T-cell (primary cell): ENCODE data around the gene AGAP1. TPM values are rescaled to one million over a fixed set of nuclear protein-coding genes. Genes with fewer than 3 reads are reported as not detected.

Experiments used
- ATAC-seq, 4 experiments: fragments of 200-7000 bp in 3 of 4; fragments of 150-1000 bp in 1 of 4; cut with Tn5 transposase; replicated peaks in 1 of 4; 1 replicate in 3 of 4; 2 replicates in 1 of 4; pipeline ENCODE4 v1.10.0; 2021; ENCODE audit warnings: moderate library complexity in 3 of 4, mild to moderate bottlenecking in 2 of 4, moderate number of reproducible peaks in 1 of 4
- CTCF ChIA-PET, 2 donors: fragments of 300-600 bp; sonication (Branson Sonifier 250); formaldehyde crosslinking; loops; one replicate each; lab custom pipeline; 2022; ENCODE audit warnings: antibody characterized with exemption in 2 of 2; lab: Charles Lee
- POLR2A ChIA-PET, 2 donors: fragments of 300-600 bp; sonication (Branson Sonifier 250); formaldehyde crosslinking; loops; one replicate each; lab custom pipeline; 2022; ENCODE audit warnings: antibody characterized with exemption in 2 of 2; lab: Charles Lee
- DNase-seq, 35 experiments: peaks; one replicate each; pipeline versions ENCODE4 v3.0.0 to v3.0.0-alpha.2; 2013 to 2023
- H3K27ac ChIP-seq: one replicate; pipeline ENCODE4 v1.5.1; 2013; ENCODE audit warnings: low read length
- H3K27me3 ChIP-seq, 2 experiments: replicated peaks in 1 of 2; 1 replicate in 1 of 2; 2 replicates in 1 of 2; pipeline versions ENCODE4 v1.6.1 to v1.7.0; 2013; ENCODE audit warnings: low read length in 1 of 2, mixed read lengths in 1 of 2; ENCODE audit not compliant: control insufficient read depth in 2 of 2, insufficient read depth in 2 of 2; ENCODE audit errors: extremely low read depth in 1 of 2
- H3K36me3 ChIP-seq, 2 donors: 1 replicate in 1 of 2; 2 replicates in 1 of 2; pipeline versions ENCODE4 v1.6.1 to v1.7.0; 2013; ENCODE audit warnings: low read length in 1 of 2; ENCODE audit not compliant: control insufficient read depth in 2 of 2, insufficient read depth in 1 of 2; ENCODE audit errors: extremely low read depth in 1 of 2
- H3K4me1 ChIP-seq, 2 experiments: 1 replicate in 1 of 2; 2 replicates in 1 of 2; pipeline versions ENCODE4 v1.6.1 to v1.7.0; 2013; ENCODE audit warnings: low read length in 2 of 2, mixed read lengths in 1 of 2; ENCODE audit not compliant: insufficient read depth in 2 of 2, control insufficient read depth in 1 of 2; ENCODE audit errors: extremely low read depth in 1 of 2
- H3K4me3 ChIP-seq, 2 donors: 1 replicate in 1 of 2; 2 replicates in 1 of 2; pipeline versions ENCODE4 v1.5.1 to v1.7.0; 2013; ENCODE audit warnings: mild to moderate bottlenecking in 2 of 2, low read length in 1 of 2, moderate library complexity in 1 of 2; ENCODE audit not compliant: control insufficient read depth in 1 of 2; ENCODE audit errors: extremely low read depth in 1 of 2
- H3K9me3 ChIP-seq: 2 replicates; pipeline ENCODE4 v1.7.0; 2013
- H3K27ac Mint-ChIP-seq, 2 donors: one replicate each; pipeline ENCODE4 v1.8.0; 2020 to 2021; ENCODE audit warnings: mild to moderate bottlenecking in 2 of 2, mixed read lengths in 2 of 2
- H3K27me3 Mint-ChIP-seq, 2 donors: one replicate each; pipeline ENCODE4 v1.8.0; 2021 to 2022; ENCODE audit warnings: mixed read lengths in 2 of 2
- H3K36me3 Mint-ChIP-seq: one replicate; pipeline ENCODE4 v1.8.0; 2021; ENCODE audit warnings: mixed read lengths
- H3K4me1 Mint-ChIP-seq, 3 donors: one replicate each; pipeline ENCODE4 v1.8.0; 2020 to 2022; ENCODE audit warnings: mixed read lengths in 3 of 3, mild to moderate bottlenecking in 1 of 3
- H3K4me3 Mint-ChIP-seq, 3 donors: one replicate each; pipeline ENCODE4 v1.8.0; 2020 to 2022; ENCODE audit warnings: mild to moderate bottlenecking in 3 of 3, mixed read lengths in 3 of 3, moderate library complexity in 3 of 3
- H3K9me3 Mint-ChIP-seq, 3 donors: one replicate each; pipeline ENCODE4 v1.8.0; 2020 to 2022; ENCODE audit warnings: mixed read lengths in 3 of 3
- WGBS: methylation state at CpG from one replicate; pipeline ENCODE4 v1.1.5; 2013; ENCODE audit warnings: missing lambda C conversion rate; ENCODE audit not compliant: insufficient coverage; 5-methylcytosine and 5-hydroxymethylcytosine counted together
- total RNA-seq, 35 experiments: library from RNA in 6 of 35; stranded (reverse) in 6 of 35; fragments of 120-200 nt in 1 of 35; gene quantifications; one replicate each; pipeline versions ENCODE4 v1.2.1 to v1.2.4 and lab custom pipeline; 2013 to 2026

AGAP1 gene
- total RNA-seq, 5 donors from 2014 or later (not counting 1 experiment from before 2014, with no cell fraction given), result 3.9 to 15.6 (median 5.2) TPM

DNA sequence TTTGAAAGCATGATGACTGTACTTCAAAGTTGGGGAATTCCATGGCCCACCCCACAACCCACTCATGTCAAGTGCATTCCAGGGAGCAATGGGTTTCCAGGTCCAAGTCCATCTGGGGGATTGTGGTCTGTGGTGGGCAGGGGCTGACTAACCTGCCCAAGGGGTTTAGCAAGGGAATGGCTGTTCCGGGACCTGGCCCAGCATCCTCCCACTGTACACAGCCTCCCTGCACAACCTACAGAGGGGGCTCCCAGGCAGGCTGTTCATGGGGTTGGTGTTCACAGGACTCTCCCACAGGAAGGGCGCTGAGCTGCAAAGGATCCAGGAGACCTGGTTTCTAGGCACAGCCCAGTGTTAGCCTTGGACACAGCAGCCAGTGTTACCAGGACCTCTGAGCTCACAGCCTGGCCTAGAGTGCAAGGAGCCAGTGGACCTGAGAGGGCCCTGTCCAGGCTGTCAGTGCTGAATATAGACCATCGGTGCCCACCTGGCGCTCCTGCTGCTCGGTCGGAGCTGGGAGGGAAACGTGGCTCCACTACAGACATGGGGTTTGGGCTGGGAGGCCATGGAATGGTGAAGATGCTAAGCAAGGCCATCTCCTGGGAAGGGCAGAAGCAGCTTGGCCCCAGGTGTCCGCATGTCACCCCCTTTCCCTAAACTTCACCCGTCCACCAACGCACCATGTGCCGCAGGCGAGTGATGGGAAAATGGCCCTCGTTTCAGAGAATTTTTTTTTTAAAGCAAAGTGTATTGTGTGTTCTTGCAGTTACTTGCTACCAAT lies 357.1 kb downstream of the AGAP1 start:
- ChIA-PET POLR2A (no interaction called here), CTCF (no interaction called here)
- Histone ChIP-seq H3K27ac (no peak overlapping the region), H3K27me3 (peaks cover 0 to 9% of the 10 kb centered on the region in 2 experiments), H3K4me3 (no peak overlapping the region), H3K9me3 (no peaks in the 10 kb centered on the region), H3K4me1 (no peaks in the 10 kb centered on the region), H3K36me3 (no peaks in the 10 kb centered on the region)
- ATAC-seq (no peak), DNase-seq (no peak)
- Mint-ChIP-seq H3K27ac (no peak overlapping the region), H3K36me3 (no peaks in the 10 kb centered on the region), H3K27me3 (peaks cover 3 to 6% of the 10 kb centered on the region in 2 donors), H3K9me3 (no peaks in the 10 kb centered on the region), H3K4me1 (no peaks in the 10 kb centered on the region), H3K4me3 (no peak overlapping the region)
- WGBS, result 83% methylated on average over 4 of the region's 13 CpGs

DNA sequence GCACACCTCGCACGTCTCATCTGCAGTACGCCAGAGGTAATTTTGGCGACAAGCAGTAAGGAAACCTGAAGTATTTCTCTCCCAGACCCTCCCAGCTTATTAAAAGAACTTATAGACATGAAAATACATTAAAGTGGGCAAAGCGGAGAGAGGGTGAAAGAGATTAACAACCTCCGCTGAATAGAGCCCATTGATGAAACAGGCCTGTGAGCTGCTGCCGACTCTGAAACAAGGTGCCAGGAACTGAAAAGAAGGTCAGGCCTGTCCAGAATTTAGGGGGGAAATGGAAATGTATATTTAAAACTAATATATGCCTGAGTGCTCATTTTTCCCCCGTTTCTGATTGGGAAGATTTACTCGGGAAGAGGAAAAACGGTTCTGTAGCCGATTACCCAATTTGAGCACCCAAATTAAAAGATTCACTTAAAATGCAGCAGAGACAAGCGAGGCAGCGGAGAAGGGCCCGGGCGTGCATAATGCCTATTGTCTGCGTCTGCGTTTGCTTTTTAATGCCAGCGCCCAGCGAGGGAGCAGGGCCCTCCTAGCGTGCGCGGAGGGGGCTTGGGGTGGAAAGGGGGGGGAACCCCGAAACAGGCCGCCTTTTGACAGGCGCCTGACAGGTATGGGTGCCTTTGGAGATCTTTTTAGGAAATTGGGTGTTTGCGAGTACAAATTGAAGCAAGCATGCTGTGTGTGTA lies 358.1 kb downstream of the AGAP1 start:
- ATAC-seq, result no peak
- no peak for DNase-seq
- Mint-ChIP-seq H3K4me1 (no peaks in the 10 kb centered on the region), H3K27me3 (peaks cover 3 to 6% of the 10 kb centered on the region in 2 donors), H3K36me3 (no peaks in the 10 kb centered on the region), H3K9me3 (no peaks in the 10 kb centered on the region), H3K27ac (no peak overlapping the region), H3K4me3 (no peak overlapping the region)
- no peaks in the 10 kb centered on the region for H3K4me1 ChIP-seq
- H3K9me3 ChIP-seq, result no peaks in the 10 kb centered on the region
- ChIA-PET POLR2A (no interaction called here), CTCF (no interaction called here)
- H3K27me3 ChIP-seq, result peaks cover 0 to 9% of the 10 kb centered on the region in 2 experiments
- H3K27ac ChIP-seq, result no peak overlapping the region
- 91% methylated on average over 14 of the region's 26 CpGs for WGBS
- H3K36me3 ChIP-seq, result no peaks in the 10 kb centered on the region
- H3K4me3 ChIP-seq, result no peak overlapping the region

DNA sequence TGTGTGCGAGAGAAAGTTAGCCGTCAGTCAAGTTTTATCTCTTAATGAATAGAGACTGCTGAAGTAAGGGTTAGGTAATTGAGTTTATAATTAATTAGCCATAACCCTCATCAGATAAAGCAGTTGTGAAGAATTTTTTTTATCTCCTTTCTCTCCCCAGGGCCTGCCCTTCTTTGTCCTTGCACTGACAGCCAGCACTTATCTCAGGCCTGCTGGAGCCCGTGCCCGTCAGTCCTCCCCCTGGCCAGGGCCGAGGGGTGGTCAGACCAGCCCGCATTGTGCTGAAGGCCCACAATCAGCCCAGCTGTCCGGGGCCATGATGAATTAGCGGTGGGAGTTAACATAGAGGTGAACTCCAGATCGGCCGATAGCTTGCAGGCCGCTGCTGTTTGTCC lies 358.7 kb downstream of the AGAP1 start:
- DNase-seq, result no peak
- H3K27me3 ChIP-seq, result peaks cover 0 to 8% of the 10 kb centered on the region in 2 experiments
- WGBS, result 100% methylated on average over 2 of the region's 11 CpGs
- Mint-ChIP-seq H3K27me3 (peaks cover 3 to 6% of the 10 kb centered on the region in 2 donors), H3K4me1 (no peaks in the 10 kb centered on the region), H3K36me3 (no peaks in the 10 kb centered on the region), H3K4me3 (no peak overlapping the region), H3K9me3 (no peaks in the 10 kb centered on the region), H3K27ac (no peak overlapping the region)
- ATAC-seq, result no peak
- H3K27ac ChIP-seq, result no peak overlapping the region
- H3K4me1 ChIP-seq, result no peaks in the 10 kb centered on the region
- ChIA-PET POLR2A (no interaction called here), CTCF (no interaction called here)
- no peak overlapping the region for H3K4me3 ChIP-seq
- no peaks in the 10 kb centered on the region for H3K9me3 ChIP-seq
- no peaks in the 10 kb centered on the region for H3K36me3 ChIP-seq

DNA sequence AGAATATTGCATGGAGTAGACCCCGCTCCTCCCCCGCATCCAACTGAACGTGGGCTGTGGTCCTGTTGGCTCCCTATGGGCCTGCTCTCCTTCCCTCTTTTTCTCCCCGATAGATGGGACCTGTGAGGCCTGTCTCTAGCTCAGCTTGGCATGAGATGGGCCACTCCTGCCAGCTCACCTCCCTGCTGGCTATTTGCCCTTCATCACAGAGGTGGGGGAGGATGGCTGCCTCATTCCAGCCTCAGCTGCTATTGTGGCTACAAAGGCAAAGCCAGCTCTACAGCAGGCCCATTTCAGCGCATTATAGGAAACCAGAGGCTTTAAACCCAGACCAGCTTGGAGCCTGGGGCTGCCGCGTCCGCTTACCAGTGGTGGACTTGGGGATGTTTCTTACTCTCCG lies 360.4 kb downstream of the AGAP1 start:
- Mint-ChIP-seq H3K4me1 (no peaks in the 10 kb centered on the region), H3K27ac (no peak overlapping the region), H3K36me3 (no peaks in the 10 kb centered on the region), H3K9me3 (no peaks in the 10 kb centered on the region), H3K4me3 (no peak overlapping the region), H3K27me3 (peaks cover 0 to 4% of the 10 kb centered on the region in 2 donors)
- Histone ChIP-seq H3K4me1 (no peaks in the 10 kb centered on the region), H3K4me3 (no peak overlapping the region), H3K27me3 (peaks cover 0 to 7% of the 10 kb centered on the region in 2 experiments), H3K36me3 (no peaks in the 10 kb centered on the region), H3K9me3 (no peaks in the 10 kb centered on the region), H3K27ac (no peak overlapping the region)
- ATAC-seq (no peak), DNase-seq (no peak)
- ChIA-PET CTCF (no interaction called here), POLR2A (no interaction called here)
- WGBS, result 90% methylated on average over 6 of the region's 9 CpGs

DNA sequence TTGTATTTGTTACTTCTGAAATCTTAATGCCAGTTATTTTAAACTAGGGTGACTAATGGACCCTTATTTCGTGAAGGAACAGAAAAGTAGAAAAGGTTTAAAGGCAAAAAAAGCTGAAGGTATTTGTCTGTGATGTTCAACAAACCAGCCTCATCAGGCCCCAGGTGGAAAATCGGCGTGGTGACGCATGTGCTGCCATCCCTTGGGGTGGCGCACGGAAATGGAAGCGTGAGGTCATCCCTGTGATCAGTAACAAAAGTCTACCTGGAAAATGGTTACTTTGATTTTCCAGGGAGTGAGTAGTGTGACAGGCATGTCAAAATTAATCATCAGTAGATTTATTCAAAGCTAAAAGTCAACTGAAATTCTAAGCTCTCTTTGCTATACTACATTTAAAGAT lies 361.2 kb downstream of the AGAP1 start:
- no peak for ATAC-seq

DNA sequence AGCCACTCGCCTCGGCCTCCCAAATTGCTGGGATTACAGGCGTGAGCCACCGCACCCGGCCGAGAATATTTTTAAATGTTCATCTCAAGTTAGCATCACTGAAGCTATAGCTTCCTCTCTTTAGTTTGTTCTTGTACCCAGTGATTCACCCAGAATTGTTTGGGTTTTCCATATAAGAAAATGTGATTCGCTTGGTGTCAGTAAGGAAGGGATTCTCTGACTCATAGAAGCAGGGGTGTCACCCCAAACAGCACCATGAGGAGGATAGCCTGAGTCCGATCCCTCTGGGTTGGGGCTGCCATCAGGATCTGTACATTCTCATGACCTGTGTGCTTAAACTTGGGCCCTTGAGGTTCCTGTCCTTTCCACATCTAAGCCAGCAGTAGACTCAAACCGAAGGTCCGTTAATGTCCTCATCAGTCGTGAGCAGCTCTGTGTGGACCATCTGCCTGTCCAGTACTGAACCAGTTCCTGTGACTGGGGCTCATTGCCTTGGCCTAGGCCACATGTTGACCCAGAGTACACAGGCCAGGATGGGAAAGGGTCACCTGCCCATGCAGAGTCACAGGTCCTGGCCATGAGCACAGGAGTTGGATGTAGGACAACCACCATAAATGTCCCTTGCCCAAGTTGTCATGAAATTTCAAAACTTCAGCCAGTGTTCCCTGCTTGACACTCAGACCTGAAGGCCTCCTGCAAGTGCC lies 362.5 kb downstream of the AGAP1 start:
- Mint-ChIP-seq H3K27me3 (peaks cover 0 to 4% of the 10 kb centered on the region in 2 donors), H3K4me3 (no peak overlapping the region), H3K27ac (no peak overlapping the region), H3K9me3 (no peaks in the 10 kb centered on the region), H3K36me3 (no peaks in the 10 kb centered on the region), H3K4me1 (no peaks in the 10 kb centered on the region)
- CTCF ChIA-PET, result no interaction called here
- POLR2A ChIA-PET, result no interaction called here
- Histone ChIP-seq H3K4me3 (no peak overlapping the region), H3K27me3 (peaks cover 0 to 7% of the 10 kb centered on the region in 2 experiments), H3K9me3 (no peaks in the 10 kb centered on the region), H3K36me3 (no peaks in the 10 kb centered on the region), H3K4me1 (no peaks in the 10 kb centered on the region), H3K27ac (no peak overlapping the region)
- no peak for ATAC-seq
- no peak for DNase-seq
- WGBS, result 94% methylated on average over 9 of the region's 11 CpGs

More for the DNA sequence above, 361.2 kb downstream of the AGAP1 start:
- no peak overlapping the region for H3K27ac Mint-ChIP-seq
- no peaks in the 10 kb centered on the region for H3K9me3 ChIP-seq
- peaks cover 0 to 4% of the 10 kb centered on the region in 2 donors for H3K27me3 Mint-ChIP-seq
- no peaks in the 10 kb centered on the region for H3K4me1 ChIP-seq
- no peaks in the 10 kb centered on the region for H3K36me3 Mint-ChIP-seq
- 70% methylated on average over 2 of the region's 7 CpGs for WGBS
- no peak overlapping the region for H3K4me3 ChIP-seq
- H3K36me3 ChIP-seq, result no peaks in the 10 kb centered on the region
- no peaks in the 10 kb centered on the region for H3K4me1 Mint-ChIP-seq
- ChIA-PET CTCF (no interaction called here), POLR2A (no interaction called here)
- H3K4me3 Mint-ChIP-seq, result no peak overlapping the region
- peaks cover 0 to 7% of the 10 kb centered on the region in 2 experiments for H3K27me3 ChIP-seq
- DNase-seq, result no peak
- no peaks in the 10 kb centered on the region for H3K9me3 Mint-ChIP-seq
- no peak overlapping the region for H3K27ac ChIP-seq
